ENCODE results near the gene SPNS2. TPM values are rescaled to one million over a fixed set of nuclear protein-coding genes. Genes with fewer than 3 reads are reported as not detected.

The SPNS2 gene
- total RNA-seq, 5 donors from 2014 or later (not counting 1 experiment from before 2014, with no cell fraction given), result 0.30 to 0.75 (median 0.53) TPM

GRCh38 chr17:4479340-4479981, 19.2 kb upstream of the SPNS2 start:
- H3K27ac Mint-ChIP-seq, result peak overlapping the region; percentile 43 to 72
- DNase-seq (no peak), ATAC-seq (replicated peaks in 1 of 4) (no peak)
- no peaks in the 10 kb centered on the region for H3K27me3 Mint-ChIP-seq
- H3K27ac ChIP-seq (ENCODE audit: low read length), result no peak overlapping the region
- no peak overlapping the region for H3K4me3 ChIP-seq (ENCODE audit: control insufficient read depth in 1 of 2, extremely low read depth in 1 of 2, low read length in 1 of 2)
- peaks cover 0 to 4% of the 10 kb centered on the region in 2 experiments for H3K27me3 ChIP-seq (replicated peaks in 1 of 2; ENCODE audit: control insufficient read depth in 2 of 2, extremely low read depth in 1 of 2, insufficient read depth in 2 of 2, low read length in 1 of 2)
- peaks cover 13 to 48% of the 10 kb centered on the region in 2 experiments for H3K4me1 ChIP-seq (ENCODE audit: control insufficient read depth in 1 of 2, extremely low read depth in 1 of 2, insufficient read depth in 2 of 2, low read length in 2 of 2)
- ChIA-PET POLR2A (no interaction called here), CTCF (no interaction called here)
- H3K4me1 Mint-ChIP-seq, result peaks cover 34 to 42% (median 35%) of the 10 kb centered on the region in 3 donors
- no peaks in the 10 kb centered on the region for H3K9me3 Mint-ChIP-seq
- peak overlapping the region in 1 of 3 donors; percentile 35 for H3K4me3 Mint-ChIP-seq
- H3K36me3 ChIP-seq (ENCODE audit: control insufficient read depth in 2 of 2, extremely low read depth in 1 of 2, insufficient read depth in 1 of 2, low read length in 1 of 2), result peaks cover under 1 to 3% of the 10 kb centered on the region in 2 donors
- no peaks in the 10 kb centered on the region for H3K36me3 Mint-ChIP-seq
- WGBS (ENCODE audit: insufficient coverage), result 92% methylated on average over 6 of the region's 8 CpGs
- no peaks in the 10 kb centered on the region for H3K9me3 ChIP-seq

DNA sequence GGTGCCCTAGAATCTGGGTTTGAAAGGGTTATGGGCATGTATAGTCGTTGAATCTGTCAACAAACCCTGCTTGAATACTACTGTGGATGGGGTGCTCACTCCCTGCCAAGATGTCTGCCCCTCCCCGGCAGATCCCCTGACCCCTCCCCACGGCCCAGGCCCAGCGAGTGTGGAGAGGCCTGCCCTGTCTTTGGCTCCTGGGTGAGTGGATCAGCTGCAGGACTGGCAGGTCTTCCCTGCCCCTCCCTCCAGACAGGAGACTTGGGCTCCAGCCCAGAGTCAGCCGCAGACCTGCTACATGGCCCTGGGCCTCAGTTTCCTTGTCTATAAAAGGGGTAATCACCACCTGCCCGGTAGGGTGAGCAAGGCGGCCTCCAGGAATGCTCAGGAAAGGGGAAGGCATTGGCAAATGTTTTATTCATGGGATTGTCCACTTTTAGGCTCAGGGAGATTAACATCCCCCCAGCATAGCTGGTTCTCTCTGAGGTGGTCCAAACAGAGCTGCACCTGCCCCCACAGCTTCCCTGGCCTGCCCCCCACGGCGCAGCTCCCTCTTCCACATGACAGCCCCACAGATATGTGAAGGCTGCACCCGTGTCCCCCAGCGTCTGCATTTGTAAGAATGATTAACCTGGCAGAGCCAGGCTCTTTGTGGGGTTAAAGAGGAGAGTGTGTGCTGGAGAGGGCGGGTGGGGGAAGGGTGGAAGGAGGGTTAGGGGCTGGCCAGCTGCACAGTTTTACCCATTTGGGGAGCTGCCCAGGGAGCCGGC, 18.5 kb upstream of the SPNS2 start:
- peak overlapping the region; percentile 64 for H3K27ac ChIP-seq (ENCODE audit: low read length)
- WGBS (ENCODE audit: insufficient coverage), result 80% methylated on average over 5 of the region's 13 CpGs
- no peaks in the 10 kb centered on the region for H3K36me3 Mint-ChIP-seq
- no peaks in the 10 kb centered on the region for H3K9me3 ChIP-seq
- H3K4me3 ChIP-seq (ENCODE audit: control insufficient read depth in 1 of 2, extremely low read depth in 1 of 2, low read length in 1 of 2), result no peak overlapping the region
- no peak for DNase-seq
- ATAC-seq (replicated peaks in 1 of 4), result no peak
- H3K36me3 ChIP-seq (ENCODE audit: control insufficient read depth in 2 of 2, extremely low read depth in 1 of 2, insufficient read depth in 1 of 2, low read length in 1 of 2), result peaks cover 3 to 8% of the 10 kb centered on the region in 2 donors
- H3K4me1 Mint-ChIP-seq, result peaks cover 41 to 48% (median 42%) of the 10 kb centered on the region in 3 donors
- H3K9me3 Mint-ChIP-seq, result no peaks in the 10 kb centered on the region
- H3K27me3 Mint-ChIP-seq, result no peaks in the 10 kb centered on the region
- H3K27me3 ChIP-seq (replicated peaks in 1 of 2; ENCODE audit: control insufficient read depth in 2 of 2, extremely low read depth in 1 of 2, insufficient read depth in 2 of 2, low read length in 1 of 2), result peaks cover 0 to 2% of the 10 kb centered on the region in 2 experiments
- peak overlapping the region; percentile 43 to 72 for H3K27ac Mint-ChIP-seq
- H3K4me1 ChIP-seq (ENCODE audit: control insufficient read depth in 1 of 2, extremely low read depth in 1 of 2, insufficient read depth in 2 of 2, low read length in 2 of 2), result peaks cover 13 to 55% of the 10 kb centered on the region in 2 experiments
- ChIA-PET POLR2A (no interaction called here), CTCF (interaction anchor here in 1 of 2 donors (0.6 kb wide), 1 partner anchor 284 kb away, joined by 6 read pairs; no protein-coding TSS in a partner anchor)
- peak overlapping the region in 1 of 3 donors; percentile 75 for H3K4me3 Mint-ChIP-seq

DNA sequence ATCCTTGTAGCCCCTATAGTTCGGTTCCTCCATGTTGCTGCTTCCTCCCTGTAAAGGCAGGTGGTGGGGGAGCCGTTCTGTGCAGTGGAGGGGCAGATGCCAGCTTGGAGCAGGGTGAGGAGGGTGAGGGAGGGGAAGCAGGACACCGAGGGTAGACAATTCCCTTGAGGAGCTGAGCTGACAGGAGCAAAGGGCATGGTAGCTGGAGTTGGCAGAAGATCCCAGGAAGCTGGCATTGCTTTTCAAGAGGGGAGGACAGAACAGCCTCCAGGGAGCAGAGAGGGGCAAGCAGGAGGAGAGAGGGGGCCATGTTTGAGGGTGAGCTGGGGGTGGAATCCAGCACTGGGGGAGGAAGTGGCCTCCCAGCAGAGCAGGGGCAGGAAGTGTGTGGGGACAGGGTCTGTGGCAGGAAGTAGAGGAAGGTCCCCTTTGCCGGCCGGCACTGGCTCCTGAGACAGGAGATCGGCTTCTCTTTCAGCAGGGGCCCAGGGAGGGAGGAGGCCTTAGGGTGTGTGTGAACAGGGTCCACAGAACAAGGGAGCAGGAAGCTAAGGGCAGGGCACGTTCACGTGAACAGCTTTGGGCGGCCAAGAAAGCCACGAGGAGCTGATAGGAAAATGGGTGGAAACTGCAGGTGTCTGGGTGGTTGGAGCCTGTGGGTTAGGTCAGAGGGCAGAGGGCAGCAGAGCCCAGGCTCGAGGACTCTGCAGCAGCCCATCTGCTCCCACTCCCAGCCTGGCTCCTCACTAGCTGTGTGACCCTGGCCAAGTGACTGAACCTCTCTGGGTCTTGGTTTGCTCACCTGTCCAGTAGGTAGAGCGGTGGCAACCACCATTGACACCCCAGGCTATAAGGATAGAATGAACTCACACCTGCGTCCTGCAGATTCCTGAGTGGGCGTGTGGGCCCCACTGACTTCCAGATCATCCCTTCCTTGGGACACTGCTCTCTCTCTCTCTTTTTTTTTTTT, 17.5 kb upstream of the SPNS2 start:
- WGBS (ENCODE audit: insufficient coverage), result 19% methylated on average over 13 of the region's 14 CpGs
- no peaks in the 10 kb centered on the region for H3K9me3 Mint-ChIP-seq
- H3K27ac Mint-ChIP-seq, result peak overlapping the region; percentile 96
- ChIA-PET POLR2A (interaction anchor here in 1 of 2 donors (0.7 kb wide), 1 partner anchor 12 kb away, joined by 7 read pairs; no protein-coding TSS in a partner anchor), CTCF (interaction anchor here in 1 of 2 donors (0.6 kb wide), 1 partner anchor 255 kb away, joined by 3 read pairs; no protein-coding TSS in a partner anchor)
- Histone ChIP-seq H3K4me1 (ENCODE audit: control insufficient read depth in 1 of 2, extremely low read depth in 1 of 2, insufficient read depth in 2 of 2, low read length in 2 of 2) (peaks cover 13 to 64% of the 10 kb centered on the region in 2 experiments), H3K27me3 (replicated peaks in 1 of 2; ENCODE audit: control insufficient read depth in 2 of 2, extremely low read depth in 1 of 2, insufficient read depth in 2 of 2, low read length in 1 of 2) (peaks cover 0 to 2% of the 10 kb centered on the region in 2 experiments), H3K27ac (ENCODE audit: low read length) (peak overlapping the region; percentile 64), H3K4me3 (ENCODE audit: control insufficient read depth in 1 of 2, extremely low read depth in 1 of 2, low read length in 1 of 2) (peak overlapping the region in 1 of 2 donors; percentile 45), H3K9me3 (no peaks in the 10 kb centered on the region), H3K36me3 (ENCODE audit: control insufficient read depth in 2 of 2, extremely low read depth in 1 of 2, insufficient read depth in 1 of 2, low read length in 1 of 2) (peaks cover 3 to 8% of the 10 kb centered on the region in 2 donors)
- H3K36me3 Mint-ChIP-seq, result no peaks in the 10 kb centered on the region
- peaks cover 50 to 57% (median 51%) of the 10 kb centered on the region in 3 donors for H3K4me1 Mint-ChIP-seq
- peak overlapping the region; percentile 63 to 75 (median 64) for H3K4me3 Mint-ChIP-seq
- no peaks in the 10 kb centered on the region for H3K27me3 Mint-ChIP-seq
- peak in 24 of 35 experiments; percentile 2 to 58 (median 26) for DNase-seq
- peak; percentile 72 to 88 (median 79) for ATAC-seq (replicated peaks in 1 of 4)

DNA sequence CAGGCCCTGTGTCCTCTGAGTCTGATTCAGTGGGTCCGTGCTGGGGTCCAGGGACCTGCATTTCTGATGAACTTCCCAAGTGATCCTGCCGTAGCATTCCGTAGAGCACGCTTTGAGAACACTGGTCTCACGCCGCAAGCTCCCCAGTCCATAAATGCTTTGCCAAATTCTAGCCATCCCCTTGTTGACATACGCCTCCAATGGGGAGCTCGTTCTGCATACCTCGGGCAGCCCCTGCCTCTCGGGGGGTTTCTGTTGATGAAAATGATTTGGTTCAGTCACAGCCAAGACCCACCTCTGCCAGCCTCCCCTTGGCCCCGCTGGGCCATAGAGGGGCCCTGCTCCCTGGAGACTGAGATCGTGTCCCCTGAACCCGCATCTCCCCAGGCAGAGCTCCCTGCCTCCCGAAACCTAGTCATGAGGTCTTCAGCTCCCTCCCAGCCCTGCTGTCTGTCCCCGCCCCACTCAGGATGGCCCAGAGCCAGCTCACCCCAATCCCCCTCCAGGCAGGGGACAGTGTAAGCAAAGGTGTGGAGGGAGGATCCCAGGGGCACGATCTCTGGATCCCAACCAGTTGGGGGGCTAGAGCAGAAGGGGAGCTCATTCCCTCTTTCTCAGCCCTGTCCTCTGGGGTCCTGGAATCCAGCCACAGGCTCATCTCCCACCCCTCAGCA, 16.2 kb upstream of the SPNS2 start:
- peaks cover 13 to 76% of the 10 kb centered on the region in 2 experiments for H3K4me1 ChIP-seq (ENCODE audit: control insufficient read depth in 1 of 2, extremely low read depth in 1 of 2, insufficient read depth in 2 of 2, low read length in 2 of 2)
- H3K9me3 ChIP-seq, result no peaks in the 10 kb centered on the region
- POLR2A ChIA-PET, result interaction anchor here in 1 of 2 donors (0.7 kb wide), 1 partner anchor 13 kb away, joined by 7 read pairs; no protein-coding TSS in a partner anchor
- Mint-ChIP-seq H3K4me3 (peak overlapping the region in 1 of 3 donors; percentile 75), H3K27ac (peak overlapping the region; percentile 96), H3K9me3 (no peaks in the 10 kb centered on the region), H3K36me3 (no peaks in the 10 kb centered on the region), H3K27me3 (no peaks in the 10 kb centered on the region), H3K4me1 (peaks cover 60 to 68% (median 64%) of the 10 kb centered on the region in 3 donors)
- peaks cover 3 to 8% of the 10 kb centered on the region in 2 donors for H3K36me3 ChIP-seq (ENCODE audit: control insufficient read depth in 2 of 2, extremely low read depth in 1 of 2, insufficient read depth in 1 of 2, low read length in 1 of 2)
- CTCF ChIA-PET, result interaction anchor here in 1 of 2 donors (0.6 kb wide), 1 partner anchor 256 kb away, joined by 3 read pairs; no protein-coding TSS in a partner anchor
- ATAC-seq (replicated peaks in 1 of 4) (no peak), DNase-seq (no peak)
- no peak overlapping the region for H3K27ac ChIP-seq (ENCODE audit: low read length)
- WGBS (ENCODE audit: insufficient coverage), result 96% methylated on average over 10 of the region's 16 CpGs
- no peaks in the 10 kb centered on the region for H3K27me3 ChIP-seq (replicated peaks in 1 of 2; ENCODE audit: control insufficient read depth in 2 of 2, extremely low read depth in 1 of 2, insufficient read depth in 2 of 2, low read length in 1 of 2)
- H3K4me3 ChIP-seq (ENCODE audit: control insufficient read depth in 1 of 2, extremely low read depth in 1 of 2, low read length in 1 of 2), result no peak overlapping the region

DNA sequence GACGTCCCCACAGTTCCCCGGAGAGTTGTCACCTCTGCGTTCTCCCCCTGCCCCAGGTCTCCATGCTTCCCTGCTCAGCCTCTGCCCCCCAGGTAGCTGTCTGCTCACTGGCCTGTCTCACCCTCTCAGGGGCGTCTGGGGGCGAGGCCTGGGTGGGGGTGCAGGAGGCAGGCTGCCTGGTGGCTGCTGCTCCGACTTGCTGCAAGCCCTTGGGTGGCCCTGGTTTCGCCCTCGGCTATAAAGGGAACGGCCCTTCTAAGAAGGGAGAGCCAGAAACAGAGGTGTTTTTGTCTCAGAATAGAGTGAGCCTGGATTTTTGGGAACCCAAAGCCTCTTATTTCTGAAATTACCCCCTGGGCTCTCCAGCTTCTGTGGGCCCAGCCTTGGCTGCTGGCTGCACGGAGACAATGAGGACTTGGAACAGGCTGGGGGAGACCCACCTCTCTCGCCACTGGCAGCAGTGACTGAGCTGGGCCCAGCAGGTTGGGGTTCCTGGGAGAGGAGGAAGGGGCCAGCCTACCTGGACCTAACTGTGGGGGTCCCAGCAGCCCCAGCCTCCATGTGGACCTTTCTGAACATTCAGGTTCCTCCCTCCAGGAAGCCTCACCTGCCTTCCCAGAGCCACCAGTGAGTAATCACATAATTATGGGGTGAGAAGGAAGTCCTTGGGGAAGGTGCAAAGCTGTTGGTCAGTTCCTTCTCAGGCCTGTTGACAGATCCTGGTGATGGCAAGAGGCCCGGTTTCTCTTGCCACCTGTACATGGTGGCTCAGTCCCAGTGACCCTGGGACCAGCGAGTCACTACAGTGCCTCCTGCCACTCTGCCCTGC, 15.5 kb upstream of the SPNS2 start:
- no peaks in the 10 kb centered on the region for H3K9me3 Mint-ChIP-seq
- no peaks in the 10 kb centered on the region for H3K27me3 Mint-ChIP-seq
- DNase-seq, result no peak
- Histone ChIP-seq H3K9me3 (no peaks in the 10 kb centered on the region), H3K27me3 (replicated peaks in 1 of 2; ENCODE audit: control insufficient read depth in 2 of 2, extremely low read depth in 1 of 2, insufficient read depth in 2 of 2, low read length in 1 of 2) (peaks cover 0 to 4% of the 10 kb centered on the region in 2 experiments), H3K4me1 (ENCODE audit: control insufficient read depth in 1 of 2, extremely low read depth in 1 of 2, insufficient read depth in 2 of 2, low read length in 2 of 2) (peaks cover 13 to 77% of the 10 kb centered on the region in 2 experiments), H3K4me3 (ENCODE audit: control insufficient read depth in 1 of 2, extremely low read depth in 1 of 2, low read length in 1 of 2) (no peak overlapping the region), H3K36me3 (ENCODE audit: control insufficient read depth in 2 of 2, extremely low read depth in 1 of 2, insufficient read depth in 1 of 2, low read length in 1 of 2) (peaks cover 2 to 8% of the 10 kb centered on the region in 2 donors), H3K27ac (ENCODE audit: low read length) (no peak overlapping the region)
- H3K36me3 Mint-ChIP-seq, result no peaks in the 10 kb centered on the region
- H3K27ac Mint-ChIP-seq, result peak overlapping the region in 1 of 2 donors; percentile 53
- peak overlapping the region in 1 of 3 donors; percentile 75 for H3K4me3 Mint-ChIP-seq
- no peak for ATAC-seq (replicated peaks in 1 of 4)
- ChIA-PET CTCF (no interaction called here), POLR2A (no interaction called here)
- WGBS (ENCODE audit: insufficient coverage), result 87% methylated on average over 10 of the region's 13 CpGs
- peaks cover 60 to 69% (median 65%) of the 10 kb centered on the region in 3 donors for H3K4me1 Mint-ChIP-seq
